Measurements from ENCODE around the gene LENG9. TPM values are rescaled to one million over a fixed set of nuclear protein-coding genes. Genes with fewer than 3 reads are reported as not detected.

The LENG9 gene
- total RNA-seq, 2 donors from 2014 or later: 3.1 to 4.4 TPM

GRCh38 chr19:54429545-54430227, 33.9 kb downstream of the LENG9 start:
- Mint-ChIP-seq H3K36me3 (ENCODE audit: low read depth) (no peaks in the 10 kb centered on the region), H3K27ac (no peak overlapping the region), H3K4me1 (peaks cover 10% of the 10 kb centered on the region), H3K4me3 (no peak overlapping the region), H3K27me3 (peaks cover 14% of the 10 kb centered on the region), H3K9me3 (no peaks in the 10 kb centered on the region)
- no peak for ATAC-seq (replicated peaks)

- Mint-ChIP-seq H3K4me1 (peaks cover 6% of the 10 kb centered on the region), H3K36me3 (ENCODE audit: low read depth) (no peaks in the 10 kb centered on the region), H3K27me3 (peaks cover 14% of the 10 kb centered on the region), H3K27ac (no peak overlapping the region), H3K9me3 (no peaks in the 10 kb centered on the region), H3K4me3 (no peak overlapping the region)
- ATAC-seq (replicated peaks): no peak
Measured at GRCh38 chr19:54429176-54429495, 34.4 kb downstream of the LENG9 start.

- Mint-ChIP-seq H3K36me3 (ENCODE audit: low read depth) (no peaks in the 10 kb centered on the region), H3K4me3 (no peak overlapping the region), H3K27ac (no peak overlapping the region), H3K27me3 (peaks cover 16% of the 10 kb centered on the region), H3K9me3 (no peaks in the 10 kb centered on the region), H3K4me1 (peaks cover 6% of the 10 kb centered on the region)
- no peak for ATAC-seq (replicated peaks)
Measured at GRCh38 chr19:54428323-54429175, 35.0 kb downstream of the LENG9 start.

DNA sequence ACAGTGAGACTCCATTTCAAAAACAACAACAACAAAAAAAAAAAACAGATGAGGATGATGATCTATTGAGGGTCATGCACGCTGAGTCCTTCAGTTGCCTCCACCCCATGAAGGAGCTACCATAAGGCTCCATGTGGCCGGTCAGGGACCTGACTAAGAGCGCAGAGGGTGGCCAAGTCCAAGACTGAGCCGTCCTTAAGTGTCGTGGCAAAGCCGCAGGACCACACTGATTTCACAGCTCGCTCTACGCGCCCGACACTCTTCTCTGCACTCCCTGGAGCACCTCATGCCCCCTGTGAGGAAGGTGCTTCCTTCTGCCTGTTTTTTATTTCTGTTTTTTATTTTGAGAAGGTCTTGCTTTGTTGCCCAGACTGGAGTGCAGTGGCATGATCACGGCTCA, 36.0 kb downstream of the LENG9 start:
- Mint-ChIP-seq H3K9me3 (no peaks in the 10 kb centered on the region), H3K27me3 (peaks cover 17% of the 10 kb centered on the region), H3K36me3 (ENCODE audit: low read depth) (no peaks in the 10 kb centered on the region), H3K4me1 (peaks cover 6% of the 10 kb centered on the region), H3K4me3 (no peak overlapping the region), H3K27ac (no peak overlapping the region)
- ATAC-seq (replicated peaks): no peak

GRCh38 chr19:54426291-54426931, 37.2 kb downstream of the LENG9 start:
- no peaks in the 10 kb centered on the region for H3K36me3 Mint-ChIP-seq (ENCODE audit: low read depth)
- H3K27me3 Mint-ChIP-seq: peaks cover 16% of the 10 kb centered on the region
- no peak overlapping the region for H3K4me3 Mint-ChIP-seq
- no peak for ATAC-seq (replicated peaks)
- no peaks in the 10 kb centered on the region for H3K9me3 Mint-ChIP-seq
- peaks cover 5% of the 10 kb centered on the region for H3K4me1 Mint-ChIP-seq
- no peak overlapping the region for H3K27ac Mint-ChIP-seq

DNA sequence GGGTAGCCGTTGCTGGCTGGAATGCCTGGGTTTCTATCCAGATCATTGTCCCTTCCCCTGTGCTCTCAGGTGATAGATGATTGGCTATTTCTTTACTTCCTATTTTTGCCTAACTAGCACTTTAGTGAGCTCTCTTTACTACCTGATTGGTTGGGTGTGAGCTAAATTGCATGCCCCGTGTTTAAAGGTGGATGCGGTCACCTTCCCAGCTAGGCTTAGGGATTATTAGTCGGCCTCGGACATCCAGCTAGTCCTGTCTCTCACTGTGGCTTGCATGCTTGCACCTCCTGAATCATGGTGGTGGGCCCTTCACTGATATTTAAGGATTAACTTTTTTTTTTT, 38.2 kb downstream of the LENG9 start:
- no peak overlapping the region for H3K27ac Mint-ChIP-seq

DNA sequence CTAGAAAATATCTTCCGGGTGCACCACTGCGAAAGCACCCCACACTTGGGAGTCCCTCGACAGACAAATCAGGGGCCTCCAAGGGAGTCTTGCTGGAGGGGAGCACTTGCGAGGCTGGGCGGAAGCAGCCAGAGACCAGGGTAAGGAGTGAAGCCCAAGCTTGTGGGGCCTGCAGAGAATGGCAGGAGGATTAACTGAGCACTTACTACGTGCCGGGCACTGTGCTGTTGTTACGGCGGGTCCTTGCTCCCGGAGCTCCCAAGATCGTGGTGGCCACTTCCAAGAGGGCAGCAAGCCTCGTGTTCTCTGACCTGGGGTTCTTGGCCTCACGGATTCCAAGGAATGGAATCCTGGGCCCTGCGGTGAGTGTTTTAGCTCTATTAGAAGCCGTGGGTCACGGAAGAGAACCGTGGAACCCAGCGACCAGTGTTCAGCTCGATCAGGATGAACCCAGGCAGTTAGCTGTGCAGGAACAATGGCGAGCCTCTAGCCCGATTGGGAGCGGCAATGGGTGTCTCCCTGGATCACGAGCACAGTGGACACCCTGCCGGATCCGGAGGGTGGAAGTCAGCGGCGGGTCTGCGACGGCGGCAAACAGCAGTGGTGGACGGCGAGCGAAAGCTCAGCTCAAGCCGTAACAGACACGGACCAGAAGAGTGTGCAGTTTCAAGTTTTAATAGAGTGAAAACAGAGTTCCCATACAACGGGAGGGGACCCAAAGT, 38.8 kb downstream of the LENG9 start:
- no peak overlapping the region for H3K27ac Mint-ChIP-seq
- no peaks in the 10 kb centered on the region for H3K4me1 Mint-ChIP-seq
- ATAC-seq (replicated peaks): no peak
- no peak overlapping the region for H3K4me3 Mint-ChIP-seq
- H3K36me3 Mint-ChIP-seq (ENCODE audit: low read depth): no peaks in the 10 kb centered on the region
- H3K9me3 Mint-ChIP-seq: no peaks in the 10 kb centered on the region
- H3K27me3 Mint-ChIP-seq: peaks cover 12% of the 10 kb centered on the region

More for the DNA sequence above, 38.2 kb downstream of the LENG9 start:
- Mint-ChIP-seq H3K27me3 (peaks cover 12% of the 10 kb centered on the region), H3K4me3 (no peak overlapping the region), H3K36me3 (ENCODE audit: low read depth) (no peaks in the 10 kb centered on the region), H3K9me3 (no peaks in the 10 kb centered on the region), H3K4me1 (no peaks in the 10 kb centered on the region)
- no peak for ATAC-seq (replicated peaks)

GRCh38 chr19:54424201-54424600, 39.4 kb downstream of the LENG9 start:
- Mint-ChIP-seq H3K27ac (no peak overlapping the region), H3K36me3 (ENCODE audit: low read depth) (no peaks in the 10 kb centered on the region), H3K4me3 (no peak overlapping the region), H3K27me3 (peaks cover 10% of the 10 kb centered on the region), H3K9me3 (no peaks in the 10 kb centered on the region), H3K4me1 (no peaks in the 10 kb centered on the region)
- ATAC-seq (replicated peaks): no peak

- ATAC-seq (replicated peaks): no peak
- H3K4me3 Mint-ChIP-seq: no peak overlapping the region
- no peaks in the 10 kb centered on the region for H3K9me3 Mint-ChIP-seq
- peaks cover 13% of the 10 kb centered on the region for H3K4me1 Mint-ChIP-seq
- H3K27me3 Mint-ChIP-seq: peaks cover 17% of the 10 kb centered on the region
- H3K36me3 Mint-ChIP-seq (ENCODE audit: low read depth): no peaks in the 10 kb centered on the region
- H3K27ac Mint-ChIP-seq: no peak overlapping the region
Measured at GRCh38 chr19:54422136-54422535, 41.4 kb downstream of the LENG9 start.

DNA sequence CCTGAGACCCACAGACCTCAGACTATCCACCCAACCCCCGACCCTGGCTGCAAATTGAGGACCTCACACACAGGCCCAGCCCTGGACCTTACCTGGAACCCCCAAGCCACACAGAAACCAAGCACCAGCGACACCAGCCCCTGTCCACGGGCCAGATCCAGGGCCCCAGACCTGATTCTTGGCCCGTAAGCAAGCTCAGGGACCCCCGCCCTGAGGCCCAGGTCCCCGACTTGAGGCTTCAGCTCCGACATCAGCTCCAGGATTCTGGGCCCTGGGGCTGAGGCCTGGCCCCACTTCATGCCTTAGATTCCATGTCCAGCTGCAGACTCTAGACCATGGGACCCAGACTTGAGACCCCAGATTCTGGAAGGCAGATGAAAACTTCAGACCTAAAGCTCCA, 42.1 kb downstream of the LENG9 start:
- no peaks in the 10 kb centered on the region for H3K36me3 Mint-ChIP-seq (ENCODE audit: low read depth)
- H3K27ac Mint-ChIP-seq: no peak overlapping the region
- peaks cover 15% of the 10 kb centered on the region for H3K4me1 Mint-ChIP-seq
- no peak overlapping the region for H3K4me3 Mint-ChIP-seq
- peaks cover 17% of the 10 kb centered on the region for H3K27me3 Mint-ChIP-seq
- no peaks in the 10 kb centered on the region for H3K9me3 Mint-ChIP-seq
- no peak for ATAC-seq (replicated peaks)

GRCh38 chr19:54421169-54421516, 42.4 kb downstream of the LENG9 start:
- no peaks in the 10 kb centered on the region for H3K9me3 Mint-ChIP-seq
- H3K36me3 Mint-ChIP-seq (ENCODE audit: low read depth): no peaks in the 10 kb centered on the region
- peaks cover 15% of the 10 kb centered on the region for H3K4me1 Mint-ChIP-seq
- ATAC-seq (replicated peaks): no peak
- no peak overlapping the region for H3K27ac Mint-ChIP-seq
- H3K4me3 Mint-ChIP-seq: no peak overlapping the region
- peaks cover 16% of the 10 kb centered on the region for H3K27me3 Mint-ChIP-seq

DNA sequence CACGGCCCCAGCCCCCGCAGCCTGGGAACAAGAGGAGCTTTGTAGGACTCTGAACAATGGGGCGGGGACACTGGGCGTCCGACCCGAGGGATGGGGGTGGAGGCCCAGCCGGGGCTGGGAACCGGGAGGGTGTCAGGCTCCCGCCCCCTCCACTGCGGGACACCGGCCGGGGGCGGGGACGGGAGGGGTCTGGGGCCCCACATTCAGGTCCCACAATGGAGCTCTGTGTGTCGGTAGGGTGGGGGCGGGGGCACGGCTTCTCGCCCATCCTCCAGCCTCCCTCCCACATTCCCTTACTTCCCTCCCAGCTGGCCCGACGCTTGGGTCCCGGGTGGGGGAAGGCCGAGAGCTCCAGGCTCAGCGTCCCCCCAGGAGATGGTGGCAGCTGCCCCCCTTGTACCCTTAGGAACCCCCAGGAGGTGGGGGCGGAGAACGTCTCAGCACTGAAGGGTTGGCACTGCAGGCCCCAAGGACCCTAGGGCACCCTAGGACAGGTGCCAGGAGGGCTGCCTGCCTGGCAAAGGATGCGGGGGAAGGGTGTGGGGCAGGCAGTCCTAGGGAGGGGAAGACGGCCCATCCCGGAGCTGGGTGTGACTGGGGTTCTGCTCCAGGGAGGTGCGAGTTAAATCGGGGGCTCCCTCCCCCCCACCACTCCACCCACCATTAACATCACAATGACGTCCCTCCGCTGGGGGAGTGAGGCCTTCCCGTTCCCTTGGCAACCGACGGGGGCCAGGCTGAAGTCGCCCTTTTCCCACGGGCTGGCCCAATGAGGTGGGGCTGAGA, 43.0 kb downstream of the LENG9 start:
- Mint-ChIP-seq H3K27ac (no peak overlapping the region), H3K27me3 (peaks cover 20% of the 10 kb centered on the region), H3K9me3 (no peaks in the 10 kb centered on the region), H3K4me3 (no peak overlapping the region), H3K36me3 (ENCODE audit: low read depth) (no peaks in the 10 kb centered on the region), H3K4me1 (peaks cover 15% of the 10 kb centered on the region)
- no peak for ATAC-seq (replicated peaks)

DNA sequence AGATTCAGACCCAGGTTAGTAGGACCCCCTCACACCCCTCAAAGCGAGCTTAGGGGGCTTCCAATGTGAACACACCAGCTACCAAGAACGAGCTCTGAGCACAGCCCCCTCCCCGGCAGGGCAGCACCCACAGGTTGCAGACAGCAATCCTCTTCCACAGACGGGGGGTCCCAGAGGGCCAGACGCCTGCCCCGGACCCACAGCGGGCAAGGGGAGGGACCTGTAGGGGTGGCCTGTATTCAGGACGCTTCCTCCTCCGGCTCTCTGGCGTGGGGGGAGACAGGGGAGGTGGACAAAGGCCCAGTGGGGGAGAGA, 43.6 kb downstream of the LENG9 start:
- H3K36me3 Mint-ChIP-seq (ENCODE audit: low read depth): no peaks in the 10 kb centered on the region

More for the DNA sequence above, 43.6 kb downstream of the LENG9 start:
- no peak for ATAC-seq (replicated peaks)
- Mint-ChIP-seq H3K27me3 (peaks cover 20% of the 10 kb centered on the region), H3K9me3 (no peaks in the 10 kb centered on the region), H3K27ac (no peak overlapping the region), H3K4me3 (no peak overlapping the region), H3K4me1 (peaks cover 15% of the 10 kb centered on the region)
